Head of caudate nucleus (tissue), 42 donors: ENCODE results near the gene KAZN.

Experiments used
- DNase-seq, 42 donors: peaks; one replicate each; pipeline versions ENCODE4 v3.0.0 to v3.0.0-alpha.2; 2020 to 2021; ENCODE audit warnings: mixed read lengths in 7 of 42
- intact Hi-C: fragments of 100-400 bp; cut with DNase I; formaldehyde crosslinking; loops from one replicate; pipeline ENCODE4 v1.15.0; 2022

The KAZN gene

DNA sequence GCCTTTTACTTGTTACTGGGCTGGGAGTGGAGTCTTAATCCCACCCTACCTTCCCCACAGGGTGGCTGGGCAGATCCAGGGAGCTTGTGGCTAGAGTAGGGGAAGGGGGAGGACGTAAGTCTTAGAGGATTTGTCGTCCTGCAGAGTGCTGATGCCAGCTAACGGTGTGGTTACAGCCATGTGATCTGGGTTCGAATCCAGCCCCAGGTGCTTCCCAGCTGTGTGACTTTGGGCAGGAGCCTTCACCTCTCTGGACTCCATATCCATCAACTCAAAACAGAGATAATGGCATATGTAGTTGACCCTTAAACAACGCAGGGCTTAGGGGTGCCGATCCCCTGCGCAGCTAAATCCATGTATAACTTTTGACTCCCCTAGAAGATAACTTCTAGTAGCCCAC is 446.6 kb downstream of the KAZN start:
- no peak for DNase-seq
- intact Hi-C loops: loop anchor here (10.0 kb wide), 2 partner anchors 440 to 930 kb away; no protein-coding TSS in a partner anchor

DNA sequence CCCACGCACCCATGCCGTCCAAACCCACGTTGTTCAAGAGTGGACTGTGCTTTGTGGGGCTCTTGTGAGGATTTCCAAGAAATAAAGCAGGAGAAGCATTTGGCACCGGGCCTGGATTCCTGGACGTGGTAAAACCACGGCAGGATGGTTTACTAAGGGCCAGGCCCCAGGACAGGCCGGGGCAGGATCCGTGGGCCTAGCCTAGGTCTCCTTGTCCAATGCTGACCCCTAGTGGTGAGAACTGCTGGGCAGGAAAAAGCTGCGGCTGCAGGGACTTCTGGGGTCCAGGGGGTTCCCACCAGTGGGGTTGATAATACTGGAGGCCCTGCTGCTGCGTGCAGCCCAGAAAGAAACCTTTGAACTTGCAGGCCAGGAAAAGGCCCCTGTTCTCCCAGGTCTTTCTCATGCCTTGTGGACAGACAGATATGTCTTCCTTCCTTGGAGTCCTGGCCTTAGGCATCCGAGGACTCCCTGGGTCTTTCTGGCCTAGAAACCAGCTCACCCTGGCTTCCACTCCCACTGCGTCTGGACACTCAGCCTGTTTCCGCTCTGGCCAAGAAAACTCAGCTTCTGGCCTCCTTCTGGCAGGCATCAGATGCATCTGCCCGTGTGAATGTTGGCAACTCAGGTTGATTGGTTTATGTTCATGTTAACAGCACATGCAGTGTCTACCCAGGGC is 448.1 kb downstream of the KAZN start:
- intact Hi-C loops: loop anchor here (10.0 kb wide), 2 partner anchors 442 to 932 kb away; no protein-coding TSS in a partner anchor
- peak; percentile 52 to 96 (median 83) for DNase-seq

DNA sequence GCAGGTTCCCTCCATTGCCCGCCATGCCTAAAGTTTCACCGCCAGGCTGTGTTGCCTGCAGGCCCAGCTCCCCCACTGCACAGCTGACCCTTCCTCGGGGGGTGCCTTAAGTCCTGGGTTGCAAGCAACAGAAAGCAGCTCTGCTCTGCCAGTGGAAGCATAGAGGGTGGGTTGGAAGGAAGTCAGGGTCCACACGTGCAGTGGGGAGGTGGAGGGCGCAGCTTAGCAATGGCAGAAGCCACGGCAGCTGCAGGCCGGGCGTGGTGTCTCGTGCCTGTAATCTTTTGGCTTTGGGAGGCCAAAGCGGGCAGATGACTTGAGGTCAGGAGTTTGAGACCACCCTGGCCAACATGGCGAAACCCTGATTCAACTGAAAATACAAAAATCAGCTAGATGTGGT is 448.8 kb downstream of the KAZN start:
- no peak for DNase-seq
- intact Hi-C loops: loop anchor here (10.0 kb wide), 2 partner anchors 442 to 932 kb away; no protein-coding TSS in a partner anchor

DNA sequence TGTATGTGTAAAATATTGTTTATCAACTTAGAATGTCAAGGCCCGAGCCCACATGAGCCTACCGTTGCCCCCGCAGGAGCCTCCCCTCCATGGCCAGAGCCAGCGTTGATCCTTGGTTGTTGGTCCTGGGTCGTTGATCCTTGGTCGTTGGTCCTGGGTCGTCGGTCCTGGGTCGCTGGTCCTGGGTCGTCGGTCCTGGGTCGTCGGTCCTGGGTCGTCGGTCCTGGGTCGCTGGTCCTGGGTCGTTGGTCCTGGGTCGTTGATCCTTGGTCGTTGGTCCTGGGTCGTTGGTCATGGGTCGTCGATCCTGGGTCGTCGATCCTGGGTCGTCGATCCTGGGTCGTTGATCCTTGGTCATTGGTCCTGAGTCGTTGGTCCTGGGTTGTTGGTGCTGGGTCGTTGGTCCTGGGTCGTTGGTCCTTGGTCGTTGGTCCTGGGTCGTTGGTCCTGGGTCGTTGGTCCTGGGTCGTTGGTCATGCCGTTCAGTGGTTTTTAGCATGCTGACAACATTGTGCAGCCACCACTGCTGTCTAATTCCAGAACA is 450.0 kb downstream of the KAZN start:
- no peak for DNase-seq
- intact Hi-C loops: loop anchor here (10.0 kb wide), 2 partner anchors 444 to 934 kb away; no protein-coding TSS in a partner anchor

DNA sequence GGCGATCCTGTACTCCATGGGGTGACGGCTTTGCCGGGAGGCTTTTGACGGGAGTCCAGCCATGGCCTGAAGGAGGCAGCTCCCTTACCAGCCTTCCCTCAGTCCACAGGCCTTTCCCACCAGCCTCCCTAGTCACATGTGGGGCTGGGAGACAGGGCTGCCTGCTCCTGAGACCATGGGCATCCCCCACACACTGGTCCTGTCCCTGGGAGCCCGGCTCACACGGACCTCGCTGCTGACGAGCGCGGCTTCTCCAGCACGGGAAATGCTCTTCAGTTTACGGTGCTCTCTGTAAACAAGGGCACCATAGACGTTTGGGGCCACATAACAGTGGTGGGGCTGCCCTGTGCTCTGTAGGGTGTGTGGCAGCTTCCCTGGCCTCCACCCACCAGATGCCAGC is 450.6 kb downstream of the KAZN start:
- DNase-seq: no peak
- intact Hi-C loops: loop anchor here (10.0 kb wide), 2 partner anchors 444 to 934 kb away; no protein-coding TSS in a partner anchor

DNA sequence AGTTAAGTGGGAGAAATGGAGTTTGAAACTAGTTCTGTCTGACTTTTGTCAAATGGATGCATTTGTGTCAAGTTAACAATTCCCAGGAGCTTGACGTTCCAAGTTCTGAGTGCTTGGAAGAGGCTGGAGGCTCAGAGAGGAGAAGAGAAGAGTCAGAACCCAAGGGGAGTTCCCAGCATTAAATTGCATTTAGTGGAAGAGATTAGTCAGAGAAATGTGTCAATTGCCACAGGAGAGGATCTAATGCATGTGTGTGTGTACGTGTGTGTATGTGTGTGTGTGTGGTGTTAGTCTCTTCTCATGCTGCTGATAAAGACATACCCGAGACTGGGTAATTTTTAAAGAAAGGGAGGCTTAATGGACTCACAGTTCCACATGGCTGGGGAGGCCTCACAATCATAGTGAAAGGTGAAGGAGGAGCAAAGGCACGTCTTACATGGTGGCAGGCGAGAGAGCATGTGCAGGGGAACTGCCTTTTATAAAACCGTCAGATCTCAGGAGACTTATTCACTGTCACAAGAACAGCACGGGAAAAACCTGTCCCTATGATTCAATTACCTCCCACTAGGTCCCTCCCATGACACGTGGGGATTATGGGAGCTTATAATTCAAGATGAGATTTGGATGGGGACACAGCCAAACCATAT is 453.5 kb downstream of the KAZN start:
- intact Hi-C loops: no loop called here
- no peak for DNase-seq

DNA sequence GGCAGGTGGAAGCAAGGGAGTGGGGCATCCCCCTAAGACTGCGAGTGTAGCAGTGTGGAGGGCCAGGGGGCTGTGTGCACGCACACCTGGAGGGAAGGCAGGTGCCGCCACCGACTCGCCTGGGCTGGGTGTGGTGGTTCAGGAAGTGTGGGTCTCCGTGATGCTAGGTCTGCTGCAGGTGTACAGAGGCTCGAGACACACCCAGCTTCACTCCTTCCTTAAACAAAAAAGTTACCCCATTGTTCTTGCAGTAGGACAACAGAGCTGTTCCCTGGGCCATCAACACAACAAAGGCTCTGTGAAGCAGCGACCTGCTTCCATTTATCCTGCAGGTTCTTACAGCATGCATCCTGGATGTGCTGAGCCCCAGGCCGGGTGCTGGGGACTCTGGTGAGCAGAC is 454.7 kb downstream of the KAZN start:
- intact Hi-C loops: no loop called here
- DNase-seq: no peak

DNA sequence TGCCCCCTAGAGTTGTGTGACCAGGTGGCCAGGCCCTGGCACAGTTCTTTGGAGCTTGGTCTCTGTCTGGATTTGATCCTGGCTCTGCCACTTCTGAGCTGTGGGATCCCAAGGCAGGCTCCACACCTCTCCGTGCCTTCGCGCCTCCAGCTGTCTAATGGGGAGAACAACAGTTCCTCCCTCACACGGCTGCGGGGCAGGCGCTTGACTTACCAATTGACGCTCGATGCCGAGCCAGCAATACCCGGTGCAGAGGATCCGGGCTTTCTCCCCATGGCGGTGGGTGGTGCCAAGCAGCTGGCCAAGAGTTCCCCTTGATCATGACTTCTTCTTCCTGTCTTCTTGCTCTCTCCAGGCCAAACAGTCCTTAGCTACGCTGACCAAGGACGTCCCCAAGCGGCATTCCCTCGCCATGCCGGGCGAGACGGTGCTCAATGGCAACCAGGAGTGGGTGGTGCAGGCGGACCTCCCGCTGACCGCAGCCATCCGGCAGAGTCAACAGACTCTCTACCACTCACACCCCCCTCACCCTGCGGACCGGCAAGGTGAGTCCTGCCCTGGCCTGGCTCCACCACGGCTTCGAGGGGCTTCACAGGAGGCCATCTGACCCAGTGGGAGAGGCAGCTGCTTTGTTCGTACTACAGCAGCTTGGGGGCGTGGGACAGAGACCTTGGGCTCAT is 457.4 kb downstream of the KAZN start:
- no peak for DNase-seq

DNA sequence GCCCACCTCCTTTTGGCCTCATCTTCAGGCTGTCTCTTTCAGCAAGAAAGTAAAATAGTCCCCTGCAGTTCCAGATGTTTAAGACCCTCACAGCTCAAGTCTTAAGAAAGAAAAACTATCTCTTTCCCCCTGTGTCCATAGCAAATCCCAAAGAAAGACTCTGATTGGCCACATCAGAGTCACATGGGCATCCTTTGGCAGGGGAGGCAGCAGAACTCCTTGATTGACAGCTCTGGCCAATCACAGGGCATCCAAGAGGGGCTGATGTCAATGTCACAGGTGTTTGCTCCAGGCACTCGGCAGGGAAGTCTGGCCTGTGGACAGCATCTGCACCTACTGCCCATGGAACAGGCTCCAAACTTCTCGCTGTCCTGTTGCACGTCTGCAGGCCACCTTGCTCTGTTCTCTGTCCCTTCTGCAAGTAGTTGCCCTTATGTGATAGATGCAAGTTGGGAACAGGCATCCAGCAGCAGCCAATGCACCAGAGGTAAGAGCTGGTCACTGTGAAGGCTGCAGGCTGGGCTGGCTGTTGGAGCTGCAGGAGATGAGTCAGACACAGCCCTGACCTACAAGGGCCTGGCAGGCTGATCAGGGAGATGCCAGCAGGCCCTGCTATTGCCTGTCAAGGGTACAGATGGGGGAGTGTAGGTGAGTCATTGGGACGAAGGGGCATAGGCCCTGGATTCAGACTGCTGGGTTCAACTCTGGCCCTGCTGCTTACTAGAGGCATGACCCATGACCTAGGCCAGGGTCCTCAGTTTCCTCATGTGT is 458.2 kb downstream of the KAZN start:
- DNase-seq: no peak
- intact Hi-C loops: no loop called here

More for the DNA sequence above, 457.4 kb downstream of the KAZN start:
- intact Hi-C loops: no loop called here

DNA sequence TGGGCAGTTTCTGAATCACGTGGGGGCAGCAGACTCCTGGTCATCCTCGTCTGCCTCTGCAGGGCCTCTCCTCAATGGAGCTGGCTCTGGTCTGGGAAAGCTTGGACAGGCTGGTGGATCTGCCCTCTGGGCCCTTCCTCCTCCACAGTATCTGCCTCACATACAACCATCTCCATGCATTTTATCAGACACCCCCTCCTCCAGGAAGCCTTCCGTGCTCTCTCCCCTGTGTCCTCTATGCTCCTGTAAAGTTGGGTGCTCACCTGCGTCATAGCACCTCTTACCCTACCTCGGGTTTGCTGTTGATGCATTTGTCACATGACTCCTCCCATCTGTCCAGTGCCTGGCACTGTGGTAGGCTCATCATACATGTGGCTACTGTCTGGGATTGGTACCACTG is 459.3 kb downstream of the KAZN start:
- intact Hi-C loops: no loop called here
- DNase-seq: no peak

DNA sequence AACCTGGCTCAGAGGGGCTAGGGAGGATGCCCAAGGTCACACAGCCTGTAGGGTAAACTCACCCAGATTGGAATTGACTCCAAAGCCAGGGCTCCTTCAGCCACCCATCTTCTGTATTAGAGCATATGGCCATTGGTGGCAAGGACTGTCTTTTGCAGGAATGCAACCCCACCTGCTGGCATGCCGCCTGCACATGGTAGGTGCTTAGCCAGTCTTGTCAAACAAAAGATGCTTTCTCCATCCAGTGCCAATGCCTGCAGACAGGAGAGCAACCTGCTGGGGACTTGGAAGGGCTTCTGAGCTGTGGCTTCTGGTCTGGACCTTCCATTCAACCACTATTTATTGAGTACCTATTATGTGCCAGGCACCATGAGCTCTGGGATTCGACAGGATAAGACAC is 459.8 kb downstream of the KAZN start:
- no peak for DNase-seq
- intact Hi-C loops: no loop called here

DNA sequence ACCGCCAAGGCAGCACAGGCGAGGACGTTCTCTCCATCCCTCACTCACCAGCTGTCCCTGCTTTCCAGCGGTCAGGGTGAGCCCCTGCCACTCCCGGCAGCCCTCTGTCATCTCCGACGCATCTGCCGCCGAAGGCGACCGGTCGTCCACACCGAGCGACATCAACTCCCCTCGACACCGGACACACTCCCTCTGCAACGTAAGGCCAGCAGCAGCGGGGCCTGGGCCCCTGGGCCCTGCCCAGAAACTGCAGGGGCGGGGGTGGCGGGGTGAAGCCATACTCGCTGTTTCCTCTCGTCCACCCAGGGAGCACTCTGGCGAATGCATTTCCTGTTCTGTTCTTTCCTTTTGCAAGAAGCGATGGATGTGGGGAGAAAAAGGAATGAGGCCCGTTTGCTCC is 461.6 kb downstream of the KAZN start:
- intact Hi-C loops: no loop called here
- DNase-seq: no peak

DNA sequence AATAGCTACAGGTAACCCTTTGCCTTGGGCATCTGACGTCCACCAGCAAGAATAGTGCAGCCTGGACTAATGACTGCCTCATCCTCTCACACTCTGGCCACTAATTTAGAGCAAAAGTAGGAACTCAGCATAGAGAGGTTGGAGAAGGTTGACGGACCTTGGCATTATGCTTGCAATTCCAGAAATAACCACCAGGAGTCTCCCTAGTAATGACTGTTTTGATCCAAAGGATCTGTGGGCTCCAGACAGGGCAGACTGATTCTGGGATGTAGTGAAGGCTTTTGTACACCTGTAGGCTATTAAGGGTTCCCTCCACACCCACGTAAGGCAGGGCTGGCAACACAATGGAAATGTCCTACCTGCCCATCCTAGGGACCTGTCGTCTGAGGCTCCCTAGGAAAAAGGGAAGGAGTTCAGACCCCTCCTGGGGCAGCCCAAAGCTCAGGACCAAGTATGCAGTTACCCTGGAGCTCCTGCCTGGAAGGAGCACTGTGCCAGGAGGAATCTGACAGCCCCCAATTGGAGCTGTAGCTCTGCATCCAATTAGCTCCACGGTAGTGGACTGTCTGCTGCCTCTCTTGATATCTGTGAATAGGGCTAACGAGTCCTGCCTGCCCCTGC is 464.1 kb downstream of the KAZN start:
- no peak for DNase-seq
- intact Hi-C loops: no loop called here

DNA sequence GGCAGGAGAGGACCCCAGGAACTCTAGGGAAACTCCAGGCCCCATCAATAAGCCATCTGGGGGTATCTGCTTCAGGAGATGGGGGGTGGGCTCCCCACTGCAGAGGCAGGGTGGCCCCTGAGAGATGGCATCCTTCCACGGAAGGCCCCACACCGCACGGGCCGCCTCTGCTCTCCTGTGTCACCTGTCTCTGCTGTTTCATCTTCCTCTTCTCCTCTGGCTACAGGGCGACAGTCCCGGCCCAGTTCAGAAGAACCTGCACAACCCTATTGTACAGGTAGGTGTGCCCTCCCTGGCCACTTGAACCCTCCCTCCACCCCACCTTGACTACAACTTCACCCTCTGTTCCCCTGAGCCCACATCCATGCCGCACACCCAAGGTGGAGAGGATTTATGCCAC is 464.9 kb downstream of the KAZN start:
- intact Hi-C loops: no loop called here
- no peak for DNase-seq

DNA sequence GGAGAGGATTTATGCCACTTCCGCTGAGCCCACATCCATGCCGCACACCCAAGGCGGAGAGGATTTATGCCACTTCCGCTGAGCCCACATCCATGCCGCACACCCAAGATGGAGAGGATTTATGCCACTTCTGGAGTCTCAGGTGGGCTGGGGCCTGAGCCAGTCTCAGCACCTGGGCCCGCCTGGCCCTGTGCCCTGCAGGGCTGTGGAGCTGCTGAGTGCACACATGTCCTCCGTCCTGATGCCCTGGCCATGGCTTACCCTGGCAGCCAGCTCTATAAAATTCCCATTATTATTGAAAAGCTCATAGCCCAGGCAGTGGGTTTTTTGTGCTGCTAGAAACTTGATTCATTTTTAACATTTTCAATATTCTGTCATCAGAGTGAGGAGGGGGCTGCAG is 465.3 kb downstream of the KAZN start:
- intact Hi-C loops: no loop called here
- DNase-seq: no peak

DNA sequence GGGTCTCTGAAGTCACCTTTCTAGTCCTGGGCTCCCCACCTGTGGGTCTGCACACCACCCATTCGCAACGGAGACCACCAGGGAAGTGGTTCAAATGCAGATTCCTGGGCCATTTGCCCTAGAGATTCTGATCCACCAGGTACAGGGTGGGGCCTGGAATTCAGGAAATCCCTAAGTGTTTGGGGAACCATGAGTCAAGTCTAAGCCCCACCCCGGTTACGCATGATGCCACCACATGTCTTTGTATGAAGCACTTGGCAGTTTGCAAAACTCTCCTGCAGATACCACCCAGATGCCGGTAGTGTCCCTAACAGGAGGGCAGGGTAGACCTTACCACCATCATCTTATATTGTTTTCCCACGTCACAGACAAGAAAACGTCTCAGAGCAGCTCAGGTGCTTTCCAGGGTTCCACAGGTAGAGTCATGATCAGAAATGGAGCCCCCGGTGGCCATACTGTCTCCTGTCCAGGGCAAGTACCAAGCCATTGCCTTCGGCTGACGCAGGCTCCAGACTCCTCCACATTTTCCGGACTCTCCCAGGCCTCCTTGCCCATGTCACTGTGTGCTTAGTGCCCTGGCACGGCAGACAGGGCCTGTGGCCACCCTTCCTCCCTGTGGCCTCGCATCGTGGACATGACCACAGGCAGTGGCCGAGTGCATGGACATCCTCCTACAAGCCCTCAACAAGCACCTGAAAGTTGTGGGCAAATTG is 465.9 kb downstream of the KAZN start:
- intact Hi-C loops: no loop called here
- DNase-seq: no peak

DNA sequence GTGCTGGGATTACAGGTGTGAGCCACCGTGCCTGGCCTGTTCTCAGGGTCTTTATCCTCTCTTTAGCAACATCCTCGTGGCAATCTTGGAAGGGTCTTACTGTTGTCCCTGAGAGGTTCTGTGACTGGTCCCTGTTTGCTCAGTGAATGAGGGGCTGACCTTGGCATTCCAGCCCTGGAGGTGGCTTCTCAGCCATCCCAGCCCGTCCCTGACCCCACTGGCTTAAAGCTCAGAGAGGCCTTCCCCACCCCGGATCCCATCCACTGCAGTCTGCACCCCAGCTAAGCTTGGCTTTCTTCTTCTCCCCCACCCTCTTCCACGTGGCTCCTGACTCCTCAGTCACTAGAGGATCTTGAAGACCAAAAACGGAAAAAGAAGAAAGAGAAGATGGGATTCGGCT is 466.8 kb downstream of the KAZN start:
- DNase-seq: no peak
- intact Hi-C loops: no loop called here

DNA sequence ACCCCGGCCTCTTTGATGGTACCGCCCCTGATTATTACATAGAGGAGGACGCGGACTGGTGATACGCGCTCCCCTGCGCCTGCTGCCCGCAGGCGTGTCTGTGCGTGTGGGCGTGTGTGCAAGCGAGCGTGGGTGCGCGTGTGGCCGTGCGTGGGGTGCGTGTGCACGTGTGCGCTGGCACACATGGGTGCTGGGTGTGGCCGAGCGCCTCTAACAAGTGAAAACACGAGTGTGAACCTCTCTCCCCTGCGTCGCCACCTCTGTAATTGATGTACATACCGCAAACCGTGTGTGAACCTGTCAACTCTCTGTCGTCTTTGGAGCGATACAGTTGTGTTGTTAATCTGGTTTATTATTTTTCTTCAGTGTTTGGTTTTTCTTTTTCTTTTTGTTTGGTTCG is 467.3 kb downstream of the KAZN start:
- intact Hi-C loops: no loop called here
- no peak for DNase-seq
